WTC11 (cell line): ENCODE data around the gene SLC38A4.

Experiments used
- CTCF ChIP-seq: fragments of 200-600 bp; IDR thresholded peaks from 2 replicates; pipeline ENCODE4 v1.8.0; 2022; ENCODE audit warnings: antibody characterized with exemption
- ELF4 ChIP-seq: sonication (generic); formaldehyde crosslinking; IDR thresholded peaks from 2 replicates; pipeline ENCODE4 v1.8.1; 2022; ENCODE audit warnings: low read depth, mild to moderate bottlenecking, moderate library complexity, missing genetic modification reagents
- ETV6 ChIP-seq: sonication (generic); formaldehyde crosslinking; IDR thresholded peaks from 2 replicates; pipeline ENCODE4 v1.8.1; 2022; ENCODE audit warnings: mild to moderate bottlenecking, missing genetic modification reagents
- TEAD4 ChIP-seq: sonication (generic); formaldehyde crosslinking; IDR thresholded peaks from 2 replicates; pipeline ENCODE4 v1.8.0; 2022; ENCODE audit warnings: mild to moderate bottlenecking, missing genetic modification reagents
- ZNF121 ChIP-seq: sonication (generic); formaldehyde crosslinking; IDR thresholded peaks from 2 replicates; pipeline ENCODE4 v1.8.0; 2023; ENCODE audit warnings: missing genetic modification reagents
- TF ChIP-seq, protein P1 (sequence below): sonication (generic); formaldehyde crosslinking; IDR thresholded peaks from 2 replicates; pipeline ENCODE4 v1.8.0; 2022; ENCODE audit warnings: missing genetic modification reagents
- TF ChIP-seq, protein P2 (sequence below): sonication (generic); formaldehyde crosslinking; IDR thresholded peaks from 2 replicates; pipeline ENCODE4 v1.8.0; 2022; ENCODE audit warnings: mild to moderate bottlenecking, missing genetic modification reagents
- TF ChIP-seq, protein P3 (sequence below): sonication (generic); formaldehyde crosslinking; IDR thresholded peaks from 2 replicates; pipeline ENCODE4 v1.8.1; 2023; ENCODE audit warnings: mild to moderate bottlenecking, missing genetic modification reagents

GRCh38 chr12:46764005-46764404 lies 61.8 kb downstream of the SLC38A4 start:
- no peak for TF ChIP-seq CTCF
- TF ChIP-seq, protein P1, sequence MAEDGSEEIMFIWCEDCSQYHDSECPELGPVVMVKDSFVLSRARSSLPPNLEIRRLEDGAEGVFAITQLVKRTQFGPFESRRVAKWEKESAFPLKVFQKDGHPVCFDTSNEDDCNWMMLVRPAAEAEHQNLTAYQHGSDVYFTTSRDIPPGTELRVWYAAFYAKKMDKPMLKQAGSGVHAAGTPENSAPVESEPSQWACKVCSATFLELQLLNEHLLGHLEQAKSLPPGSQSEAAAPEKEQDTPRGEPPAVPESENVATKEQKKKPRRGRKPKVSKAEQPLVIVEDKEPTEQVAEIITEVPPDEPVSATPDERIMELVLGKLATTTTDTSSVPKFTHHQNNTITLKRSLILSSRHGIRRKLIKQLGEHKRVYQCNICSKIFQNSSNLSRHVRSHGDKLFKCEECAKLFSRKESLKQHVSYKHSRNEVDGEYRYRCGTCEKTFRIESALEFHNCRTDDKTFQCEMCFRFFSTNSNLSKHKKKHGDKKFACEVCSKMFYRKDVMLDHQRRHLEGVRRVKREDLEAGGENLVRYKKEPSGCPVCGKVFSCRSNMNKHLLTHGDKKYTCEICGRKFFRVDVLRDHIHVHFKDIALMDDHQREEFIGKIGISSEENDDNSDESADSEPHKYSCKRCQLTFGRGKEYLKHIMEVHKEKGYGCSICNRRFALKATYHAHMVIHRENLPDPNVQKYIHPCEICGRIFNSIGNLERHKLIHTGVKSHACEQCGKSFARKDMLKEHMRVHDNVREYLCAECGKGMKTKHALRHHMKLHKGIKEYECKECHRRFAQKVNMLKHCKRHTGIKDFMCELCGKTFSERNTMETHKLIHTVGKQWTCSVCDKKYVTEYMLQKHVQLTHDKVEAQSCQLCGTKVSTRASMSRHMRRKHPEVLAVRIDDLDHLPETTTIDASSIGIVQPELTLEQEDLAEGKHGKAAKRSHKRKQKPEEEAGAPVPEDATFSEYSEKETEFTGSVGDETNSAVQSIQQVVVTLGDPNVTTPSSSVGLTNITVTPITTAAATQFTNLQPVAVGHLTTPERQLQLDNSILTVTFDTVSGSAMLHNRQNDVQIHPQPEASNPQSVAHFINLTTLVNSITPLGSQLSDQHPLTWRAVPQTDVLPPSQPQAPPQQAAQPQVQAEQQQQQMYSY (CRISPR knock-in tag) = no peak
- TF ChIP-seq, protein P2, sequence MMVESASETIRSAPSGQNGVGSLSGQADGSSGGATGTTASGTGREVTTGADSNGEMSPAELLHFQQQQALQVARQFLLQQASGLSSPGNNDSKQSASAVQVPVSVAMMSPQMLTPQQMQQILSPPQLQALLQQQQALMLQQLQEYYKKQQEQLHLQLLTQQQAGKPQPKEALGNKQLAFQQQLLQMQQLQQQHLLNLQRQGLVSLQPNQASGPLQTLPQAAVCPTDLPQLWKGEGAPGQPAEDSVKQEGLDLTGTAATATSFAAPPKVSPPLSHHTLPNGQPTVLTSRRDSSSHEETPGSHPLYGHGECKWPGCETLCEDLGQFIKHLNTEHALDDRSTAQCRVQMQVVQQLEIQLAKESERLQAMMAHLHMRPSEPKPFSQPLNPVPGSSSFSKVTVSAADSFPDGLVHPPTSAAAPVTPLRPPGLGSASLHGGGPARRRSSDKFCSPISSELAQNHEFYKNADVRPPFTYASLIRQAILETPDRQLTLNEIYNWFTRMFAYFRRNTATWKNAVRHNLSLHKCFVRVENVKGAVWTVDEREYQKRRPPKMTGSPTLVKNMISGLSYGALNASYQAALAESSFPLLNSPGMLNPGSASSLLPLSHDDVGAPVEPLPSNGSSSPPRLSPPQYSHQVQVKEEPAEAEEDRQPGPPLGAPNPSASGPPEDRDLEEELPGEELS (CRISPR knock-in tag) = no peak
- TF ChIP-seq ELF4 (CRISPR knock-in tag) = no peak
- no peak for TF ChIP-seq TEAD4 (CRISPR knock-in tag)
- TF ChIP-seq ETV6 (CRISPR knock-in tag) = no peak
- TF ChIP-seq, protein P3, sequence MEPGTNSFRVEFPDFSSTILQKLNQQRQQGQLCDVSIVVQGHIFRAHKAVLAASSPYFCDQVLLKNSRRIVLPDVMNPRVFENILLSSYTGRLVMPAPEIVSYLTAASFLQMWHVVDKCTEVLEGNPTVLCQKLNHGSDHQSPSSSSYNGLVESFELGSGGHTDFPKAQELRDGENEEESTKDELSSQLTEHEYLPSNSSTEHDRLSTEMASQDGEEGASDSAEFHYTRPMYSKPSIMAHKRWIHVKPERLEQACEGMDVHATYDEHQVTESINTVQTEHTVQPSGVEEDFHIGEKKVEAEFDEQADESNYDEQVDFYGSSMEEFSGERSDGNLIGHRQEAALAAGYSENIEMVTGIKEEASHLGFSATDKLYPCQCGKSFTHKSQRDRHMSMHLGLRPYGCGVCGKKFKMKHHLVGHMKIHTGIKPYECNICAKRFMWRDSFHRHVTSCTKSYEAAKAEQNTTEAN (CRISPR knock-in tag) = no peak
- TF ChIP-seq ZNF121 (CRISPR knock-in tag) = no peak
